ENCODE data around the gene TMEM207.

The TMEM207 gene

DNA sequence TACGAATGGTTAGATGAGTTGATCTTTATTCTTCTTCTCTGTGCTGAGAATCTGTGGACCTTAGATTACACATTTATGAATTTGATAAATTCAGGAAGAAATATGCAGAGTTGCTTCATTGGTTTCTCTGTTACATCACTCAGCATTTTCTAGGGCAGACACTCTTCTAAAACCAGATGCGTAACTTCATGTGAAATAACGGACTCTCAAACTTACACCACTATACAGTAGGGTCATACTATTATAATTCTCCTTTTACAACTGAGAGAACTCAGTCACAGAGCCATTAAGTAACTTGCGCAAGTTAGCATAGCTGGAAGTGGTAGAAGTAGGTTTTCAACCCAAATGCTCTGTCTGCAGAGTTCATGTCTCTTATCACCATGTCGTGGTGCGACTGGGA is 5.7 kb downstream of the TMEM207 start:
- no peak for DNase-seq (ENCODE audit: low spot score)

DNA sequence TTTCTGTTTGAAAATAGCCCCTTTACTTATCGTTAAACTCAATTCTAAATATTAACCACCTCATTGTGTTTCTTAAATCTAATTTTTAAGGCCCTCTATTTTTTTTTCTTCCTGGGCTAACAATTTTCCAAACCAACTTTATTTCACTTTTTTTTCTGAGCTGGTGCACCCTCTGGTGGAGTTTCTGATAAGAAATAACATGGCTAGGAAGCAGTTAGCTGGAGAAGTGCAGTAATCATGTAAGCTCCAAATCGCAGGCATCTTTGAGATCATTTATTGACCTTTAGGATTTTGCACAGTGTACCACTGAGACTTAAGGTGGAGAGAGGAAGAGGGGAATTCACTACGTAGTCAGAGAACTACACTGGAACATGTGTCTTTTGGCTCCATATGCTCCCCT is 6.4 kb downstream of the TMEM207 start:
- DNase-seq (ENCODE audit: low spot score): no peak

DNA sequence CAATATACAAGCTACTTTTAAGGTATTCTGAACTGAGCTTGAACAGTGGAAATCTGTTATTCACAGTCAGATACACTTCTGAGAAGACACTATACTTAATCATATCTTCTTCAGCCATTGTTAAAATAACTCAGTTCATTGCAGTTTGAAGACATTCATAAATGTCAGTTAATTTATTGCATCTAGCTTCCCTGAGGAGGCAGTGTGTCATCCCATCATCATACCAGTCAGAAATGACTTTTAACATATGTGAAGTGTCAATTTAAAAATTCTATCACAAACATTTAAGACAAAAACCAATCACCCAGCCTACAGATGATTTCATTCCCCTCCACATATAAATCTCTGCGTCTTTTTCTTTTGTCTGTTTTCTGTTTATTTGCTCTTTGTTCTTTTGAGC is 7.5 kb downstream of the TMEM207 start:
- no peak for DNase-seq (ENCODE audit: low spot score)

GRCh38 chr3:190436331-190436730 is 13.4 kb downstream of the TMEM207 start:
- no peak for DNase-seq (ENCODE audit: low spot score)

GRCh38 chr3:190435618-190436017 is 14.1 kb downstream of the TMEM207 start:
- no peak for DNase-seq (ENCODE audit: low spot score)

GRCh38 chr3:190433626-190434025 is 16.1 kb downstream of the TMEM207 start:
- DNase-seq (ENCODE audit: low spot score): no peak

DNA sequence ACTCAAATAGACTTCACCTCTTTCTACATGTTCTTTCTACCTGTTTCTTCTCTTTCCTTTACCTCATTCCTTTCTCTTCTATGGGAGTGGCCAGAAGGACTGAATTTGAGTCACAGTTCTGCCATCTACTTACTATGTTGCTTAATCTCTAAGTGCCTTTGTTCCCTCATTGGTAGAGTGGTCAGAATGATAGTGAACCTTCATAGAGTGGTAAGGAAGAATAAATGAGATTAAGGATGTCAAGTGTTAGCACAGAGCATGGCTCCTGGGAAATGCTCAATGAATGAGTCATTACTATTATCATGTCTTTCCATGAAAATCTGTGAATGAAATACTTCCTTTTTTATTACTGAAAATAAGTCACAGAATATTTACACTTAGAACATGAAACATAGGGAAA is 17.5 kb downstream of the TMEM207 start:
- DNase-seq (ENCODE audit: low spot score): no peak

GRCh38 chr3:190430906-190431305 is 18.8 kb downstream of the TMEM207 start:
- DNase-seq (ENCODE audit: low spot score): no peak

DNA sequence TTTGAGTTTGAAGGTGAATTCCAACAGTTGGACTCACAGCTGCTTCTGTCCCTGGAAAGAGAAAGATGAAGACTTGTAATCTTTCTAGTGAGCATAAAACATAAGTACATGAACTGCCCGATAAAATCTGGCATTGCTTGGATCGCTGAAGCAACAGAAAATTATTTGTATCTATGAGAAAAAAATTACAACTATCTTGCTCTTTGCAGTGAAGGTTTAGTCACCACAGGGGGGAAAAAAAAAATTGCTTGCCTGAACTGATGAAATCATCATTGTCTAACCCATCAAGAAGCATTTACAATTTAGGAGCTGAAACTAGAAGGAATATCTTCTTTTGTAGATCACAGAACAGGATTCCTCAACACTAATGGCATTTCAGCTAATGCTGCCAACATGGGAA is 20.0 kb downstream of the TMEM207 start:
- DNase-seq (ENCODE audit: low spot score): no peak

GRCh38 chr3:190426806-190427507 is 22.7 kb downstream of the TMEM207 start:
- DNase-seq (ENCODE audit: low spot score): no peak

DNA sequence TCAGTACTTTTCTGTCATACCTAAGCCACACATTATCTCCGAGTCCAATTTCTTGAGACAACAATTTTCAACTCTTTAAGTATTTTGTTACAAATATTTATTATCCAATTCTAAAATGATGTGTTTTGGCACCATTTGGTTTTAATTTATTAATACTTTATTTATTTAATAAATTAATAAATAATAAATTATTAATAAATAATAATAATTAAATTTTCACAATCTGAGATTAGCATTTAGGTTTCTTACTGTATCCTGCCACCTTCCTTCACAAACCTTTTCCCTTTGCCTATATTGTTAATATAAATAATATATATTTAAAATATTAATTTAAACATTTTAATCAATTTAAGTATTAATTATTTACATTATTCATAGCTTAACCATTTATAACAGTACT is 23.9 kb downstream of the TMEM207 start:
- DNase-seq (ENCODE audit: low spot score): no peak

- DNase-seq (ENCODE audit: low spot score): peak; percentile 55
Observed at GRCh38 chr3:190424478-190425439, 24.9 kb downstream of the TMEM207 start.

DNA sequence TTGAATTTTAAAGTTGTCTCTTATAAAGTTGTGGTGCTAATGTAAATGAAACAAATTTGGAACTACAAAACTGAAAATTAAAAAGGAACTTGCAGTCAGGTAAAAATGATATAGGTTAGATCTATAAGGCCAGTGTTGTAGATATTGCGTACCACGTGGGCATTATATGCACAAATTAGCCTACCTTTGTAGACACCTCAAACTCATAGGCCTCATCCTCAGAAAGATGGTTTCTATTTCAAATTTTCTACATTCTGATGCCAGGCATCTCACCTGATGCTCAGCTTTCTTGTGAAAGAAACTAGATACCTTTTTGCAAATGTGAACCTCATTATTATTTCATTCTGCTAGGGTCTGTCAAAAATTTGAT is 25.6 kb downstream of the TMEM207 start:
- DNase-seq (ENCODE audit: low spot score): no peak

GRCh38 chr3:190414297-190414696 is 35.4 kb downstream of the TMEM207 start:
- DNase-seq (ENCODE audit: low spot score): no peak

DNA sequence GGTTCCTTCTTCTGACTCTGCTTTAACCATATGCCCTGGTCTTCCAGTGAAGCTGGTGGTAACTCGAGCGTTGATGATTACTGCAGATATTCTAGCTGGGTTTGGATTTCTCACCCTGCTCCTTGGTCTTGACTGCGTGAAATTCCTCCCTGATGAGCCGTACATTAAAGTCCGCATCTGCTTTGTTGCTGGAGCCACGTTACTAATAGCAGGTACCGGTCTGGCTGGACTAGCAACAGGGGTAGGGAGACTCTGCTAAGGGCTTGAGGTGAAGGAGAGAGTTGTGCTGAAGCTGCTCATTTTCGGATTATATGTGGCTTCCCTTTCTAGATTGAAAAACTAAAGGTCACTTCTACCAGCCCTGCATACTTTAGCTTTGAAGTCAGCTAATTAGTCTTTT is 45.0 kb downstream of the TMEM207 start:
- no peak for DNase-seq (ENCODE audit: low spot score)

GRCh38 chr3:190401963-190402362 is 47.7 kb downstream of the TMEM207 start:
- no peak for DNase-seq (ENCODE audit: low spot score)

- no peak for DNase-seq (ENCODE audit: low spot score)
Observed at GRCh38 chr3:190399677-190400076, 50.0 kb downstream of the TMEM207 start.

DNA sequence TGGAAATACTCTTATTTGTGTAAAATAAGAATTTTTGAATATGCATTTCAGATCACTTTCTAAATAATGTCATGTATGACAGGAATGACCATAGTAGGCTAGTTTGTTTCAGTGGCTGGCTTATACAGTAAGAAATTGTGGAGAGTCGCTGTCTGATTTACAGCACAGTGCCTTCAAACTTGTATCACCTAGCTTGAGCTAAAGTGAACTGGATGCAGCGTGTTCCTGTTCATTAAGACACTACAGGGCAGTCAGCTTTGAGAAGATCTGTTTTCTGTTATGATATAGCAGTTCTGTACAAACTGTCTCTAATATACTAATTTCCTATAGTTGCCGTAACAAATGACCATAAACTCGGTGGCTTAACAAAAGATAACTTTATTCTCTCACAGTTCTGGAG is 51.8 kb downstream of the TMEM207 start:
- no peak for DNase-seq (ENCODE audit: low spot score)

- DNase-seq (ENCODE audit: low spot score): no peak
Observed at GRCh38 chr3:190396001-190396400, 53.7 kb downstream of the TMEM207 start.

- DNase-seq (ENCODE audit: low spot score): no peak
Observed at GRCh38 chr3:190388703-190389102, 61.0 kb downstream of the TMEM207 start.

DNA sequence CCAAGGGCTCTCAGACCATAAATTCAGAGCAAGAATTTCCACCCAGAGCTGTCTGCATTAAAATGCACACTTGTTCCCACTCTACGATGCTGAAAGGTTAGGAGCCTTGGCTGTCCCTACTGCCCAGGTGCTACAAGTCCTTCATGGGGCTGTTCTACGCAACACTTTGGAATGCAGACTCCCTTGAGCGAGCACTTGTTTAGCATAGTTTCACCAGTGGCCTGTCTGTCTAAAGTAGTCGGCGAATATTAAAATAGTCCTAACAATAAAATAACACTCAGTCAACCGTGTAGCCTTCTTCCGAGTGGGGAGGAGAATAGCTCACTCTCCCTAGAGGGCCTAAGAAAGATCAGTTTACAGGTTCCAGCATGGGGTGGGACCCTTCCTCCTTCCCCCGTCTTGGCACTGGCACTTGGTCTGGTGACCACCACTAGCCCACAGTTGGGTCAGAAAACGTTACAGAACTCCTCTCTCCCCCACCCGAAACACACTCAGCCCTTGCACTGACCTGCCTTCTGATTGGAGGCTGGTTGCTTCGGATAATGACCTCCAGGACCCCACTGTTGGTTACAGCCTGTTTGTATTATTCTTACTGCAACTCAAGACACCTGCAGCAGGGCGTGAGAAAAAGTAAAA is 62.0 kb downstream of the TMEM207 start, which contains the start of gene CLDN16:
CLDN16 (plus strand) TSS at position 586 of the 636 bp plus-strand sequence. CDS start 167 bp downstream, outside the sequence.
- DNase-seq (ENCODE audit: low spot score): no peak

Measured in AG08395 (cell line).